Measurements from ENCODE around the gene HUS1.

DNA sequence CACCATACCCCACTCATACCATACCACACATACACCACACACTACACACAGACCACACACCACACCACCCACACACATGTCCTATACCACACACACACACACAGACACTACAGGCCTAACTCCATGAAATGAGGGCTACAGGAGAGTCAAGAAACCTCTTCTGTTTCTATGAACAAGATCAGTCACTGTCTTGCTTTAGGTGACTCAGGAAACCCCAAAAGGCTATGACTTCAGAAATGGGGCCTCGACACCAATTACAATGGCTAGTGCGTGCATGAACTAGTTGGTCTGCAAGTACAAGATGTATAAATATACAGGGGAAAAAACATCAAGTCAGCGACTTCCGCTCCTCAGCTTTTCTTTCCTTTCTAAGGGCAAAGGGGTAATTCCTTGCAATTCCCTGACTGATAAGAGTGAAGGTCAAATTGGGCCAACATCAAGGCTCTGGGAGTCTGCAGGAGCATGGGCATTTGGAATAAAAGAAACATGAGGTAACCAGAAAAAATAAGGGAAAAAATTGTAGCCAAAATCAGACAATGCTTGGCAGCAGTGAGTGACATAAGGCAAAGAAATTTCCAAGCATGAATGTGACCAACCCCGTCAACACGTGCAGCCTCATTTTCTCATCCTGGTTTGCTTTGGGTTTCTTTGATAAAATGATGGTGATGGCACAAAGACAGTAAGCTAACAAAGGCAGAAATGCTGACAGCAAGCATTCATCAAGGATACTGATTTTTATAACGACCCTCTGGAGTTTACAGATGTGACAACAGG, 32.6 kb downstream of the HUS1 start:
- TF ChIP-seq, protein P1, sequence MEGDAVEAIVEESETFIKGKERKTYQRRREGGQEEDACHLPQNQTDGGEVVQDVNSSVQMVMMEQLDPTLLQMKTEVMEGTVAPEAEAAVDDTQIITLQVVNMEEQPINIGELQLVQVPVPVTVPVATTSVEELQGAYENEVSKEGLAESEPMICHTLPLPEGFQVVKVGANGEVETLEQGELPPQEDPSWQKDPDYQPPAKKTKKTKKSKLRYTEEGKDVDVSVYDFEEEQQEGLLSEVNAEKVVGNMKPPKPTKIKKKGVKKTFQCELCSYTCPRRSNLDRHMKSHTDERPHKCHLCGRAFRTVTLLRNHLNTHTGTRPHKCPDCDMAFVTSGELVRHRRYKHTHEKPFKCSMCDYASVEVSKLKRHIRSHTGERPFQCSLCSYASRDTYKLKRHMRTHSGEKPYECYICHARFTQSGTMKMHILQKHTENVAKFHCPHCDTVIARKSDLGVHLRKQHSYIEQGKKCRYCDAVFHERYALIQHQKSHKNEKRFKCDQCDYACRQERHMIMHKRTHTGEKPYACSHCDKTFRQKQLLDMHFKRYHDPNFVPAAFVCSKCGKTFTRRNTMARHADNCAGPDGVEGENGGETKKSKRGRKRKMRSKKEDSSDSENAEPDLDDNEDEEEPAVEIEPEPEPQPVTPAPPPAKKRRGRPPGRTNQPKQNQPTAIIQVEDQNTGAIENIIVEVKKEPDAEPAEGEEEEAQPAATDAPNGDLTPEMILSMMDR (IDR thresholded peaks at IDR 0.05; ENCODE audit: borderline replicate concordance, extremely low read depth, low read length, poor library complexity, severe bottlenecking) = no peak
- TF ChIP-seq EZH2 (IDR thresholded peaks at IDR 0.05; ENCODE audit: borderline replicate concordance, low read depth, low read length, severe bottlenecking) = no peak

All from DND-41 (cell line).